ENCODE results near the gene HEPHL1. TPM values are rescaled to one million over a fixed set of nuclear protein-coding genes. Genes with fewer than 3 reads are reported as not detected.
"Not testable (repeated sequence)": the region's sequence is repeated elsewhere in the genome, so short reads cannot be mapped to it uniquely, and the experiment has no call there.

HEPHL1 gene
- total RNA-seq, 1 donor from 2014 or later, result not detected

DNA sequence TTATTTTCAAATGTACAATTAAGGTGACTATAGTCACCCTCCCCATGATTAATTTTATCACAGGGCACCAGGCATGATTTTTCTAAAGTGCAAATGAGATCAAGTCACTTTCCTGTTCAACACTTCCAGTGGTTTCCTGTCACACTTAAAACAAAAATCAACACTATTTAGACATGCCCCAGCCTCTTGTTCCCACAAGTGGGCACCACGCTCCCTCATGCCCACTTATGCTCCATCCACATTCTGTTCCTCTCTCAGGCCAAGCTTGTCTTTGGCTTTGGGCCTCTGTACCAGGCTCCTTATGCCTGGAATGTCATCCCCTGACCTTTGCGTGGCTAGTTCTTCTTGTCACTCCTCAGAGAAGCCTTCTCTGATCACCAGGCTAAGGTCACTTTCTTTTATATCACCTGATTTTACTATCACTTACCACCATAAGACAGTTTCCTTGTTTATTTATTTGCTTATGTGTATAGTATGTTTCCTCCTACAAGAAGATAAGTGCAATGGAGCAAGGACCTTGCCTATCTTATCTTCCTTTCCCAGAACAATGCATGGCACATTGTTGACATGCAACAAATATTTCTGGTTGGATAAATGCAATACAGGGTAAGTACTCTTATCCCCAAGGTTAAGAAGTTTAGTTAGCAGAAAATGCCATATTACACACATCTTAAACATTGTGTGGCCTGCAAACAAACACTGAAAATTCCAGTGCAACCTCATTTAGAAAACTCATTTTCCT lies 56.6 kb downstream of the HEPHL1 start:
- DNase-seq (ENCODE audit: low read depth in 2 of 2), result no peak

DNA sequence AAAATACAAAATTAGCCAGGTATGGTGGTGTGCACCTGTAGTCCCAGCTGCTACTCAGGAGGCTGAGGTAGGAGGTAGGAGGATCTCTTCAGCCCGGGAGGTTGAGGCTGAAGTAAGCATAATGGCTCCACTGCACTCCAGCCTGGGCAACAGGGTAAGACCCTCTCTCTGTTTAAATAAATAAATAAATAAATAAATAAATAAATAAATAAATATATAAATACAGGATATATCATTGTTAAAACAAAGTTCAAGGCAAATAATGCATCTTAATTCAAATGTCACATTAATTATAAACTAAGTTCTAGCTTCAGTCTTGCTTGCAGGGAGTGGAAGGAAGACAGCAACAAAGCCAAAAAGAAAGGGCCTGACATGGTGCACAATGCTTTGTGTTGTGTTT lies 63.0 kb downstream of the HEPHL1 start:
- DNase-seq (ENCODE audit: low read depth in 2 of 2), result no peak

DNA sequence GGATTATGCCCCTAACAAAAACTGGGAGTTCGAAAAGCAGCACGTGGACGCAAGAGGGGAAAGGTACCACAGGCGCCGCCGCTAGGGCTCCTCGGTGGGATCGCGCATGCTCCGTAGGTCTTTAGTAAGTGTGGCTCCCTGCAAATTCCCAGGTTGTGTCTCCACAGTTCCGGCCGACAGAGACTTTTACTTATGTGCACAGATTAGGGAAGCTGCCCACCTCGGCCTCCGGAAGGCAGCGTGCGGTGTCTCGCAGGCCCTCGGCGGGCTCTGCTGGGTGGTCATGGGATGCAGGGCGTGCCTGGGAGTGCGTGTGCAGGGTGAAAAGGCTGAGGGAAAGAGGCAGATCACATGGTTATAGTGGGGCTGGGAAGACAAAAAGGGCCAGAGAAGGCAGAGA lies 67.8 kb downstream of the HEPHL1 start:
- DNase-seq (ENCODE audit: low read depth in 2 of 2), result no peak

DNA sequence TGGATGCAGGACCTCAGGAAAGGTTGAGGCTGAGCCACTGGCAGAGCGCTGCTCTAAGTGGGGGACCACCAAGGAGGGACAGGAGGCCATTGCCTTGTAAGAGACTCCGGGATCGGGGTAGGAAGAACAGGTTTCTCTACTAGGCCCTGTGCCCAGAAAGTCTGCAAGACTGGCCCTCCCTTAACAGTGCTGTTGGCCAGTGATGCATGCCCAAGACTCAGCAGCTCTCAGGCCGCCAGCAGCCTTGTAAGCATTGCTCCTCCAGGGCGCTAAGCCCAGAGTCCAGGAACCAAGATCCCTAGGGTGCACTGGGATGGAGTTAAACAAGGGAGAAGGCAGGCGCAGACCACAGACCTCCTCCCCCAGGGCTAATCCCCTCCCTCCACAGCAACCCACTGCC lies 68.2 kb downstream of the HEPHL1 start:
- DNase-seq (ENCODE audit: low read depth in 2 of 2), result no peak

DNA sequence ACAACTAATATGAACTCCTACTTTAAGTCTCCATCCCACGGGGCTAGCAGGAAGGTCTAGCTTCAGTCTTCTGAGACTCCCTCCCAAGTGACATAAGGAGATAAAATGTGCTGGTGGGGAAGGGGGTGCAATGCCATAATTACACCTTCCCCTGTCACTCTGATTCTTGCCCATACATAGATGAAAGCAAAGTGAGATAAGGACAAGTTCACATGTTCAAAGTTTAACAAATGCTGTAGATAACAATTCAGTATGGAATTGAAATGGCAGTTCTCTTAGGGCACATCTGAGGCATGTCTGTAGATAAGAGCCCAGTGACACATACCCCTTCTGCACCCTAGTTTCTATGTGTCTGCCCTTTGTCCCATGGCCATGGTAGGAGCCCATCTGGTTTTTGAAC lies 69.2 kb downstream of the HEPHL1 start:
- DNase-seq (ENCODE audit: low read depth in 2 of 2), result no peak

DNA sequence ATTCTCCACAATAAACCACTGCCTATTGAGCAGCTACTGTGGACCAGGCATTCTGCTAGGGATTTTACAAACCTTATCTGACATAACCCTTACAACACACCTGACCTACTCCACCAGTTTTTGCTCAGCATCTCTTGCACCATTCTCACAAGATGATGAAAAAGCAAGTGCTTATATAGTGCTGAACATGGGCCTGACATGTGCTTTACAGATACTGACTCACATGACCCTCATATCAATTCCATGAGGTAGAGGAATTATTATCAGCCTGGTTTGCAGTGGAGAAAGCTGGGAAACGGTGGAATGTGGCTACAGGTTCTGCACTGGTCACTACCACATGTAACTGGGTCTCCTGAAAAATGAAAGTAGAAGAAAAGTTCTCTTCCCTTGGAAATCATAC lies 69.9 kb downstream of the HEPHL1 start:
- no peak for DNase-seq (ENCODE audit: low read depth in 2 of 2)

DNA sequence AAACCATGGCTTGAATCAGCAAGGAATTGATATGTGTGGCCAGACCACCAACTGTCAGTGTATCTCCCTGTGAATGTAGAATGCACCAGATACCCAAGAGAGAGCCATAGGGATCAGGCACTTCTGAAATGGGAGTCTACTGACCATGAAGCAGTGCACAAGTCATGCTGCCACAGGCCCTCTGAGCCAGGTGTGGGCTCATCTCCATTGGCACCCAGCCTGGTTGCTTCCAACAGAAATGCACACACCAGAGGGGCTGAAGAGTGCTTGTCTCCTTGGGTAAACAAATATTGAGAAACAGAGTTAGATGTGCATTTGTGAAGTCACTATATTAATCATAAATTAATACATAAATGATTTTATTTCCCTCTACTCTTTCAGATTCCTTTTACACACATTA lies 79.1 kb downstream of the HEPHL1 start:
- no peak for DNase-seq (ENCODE audit: low read depth in 2 of 2)

DNA sequence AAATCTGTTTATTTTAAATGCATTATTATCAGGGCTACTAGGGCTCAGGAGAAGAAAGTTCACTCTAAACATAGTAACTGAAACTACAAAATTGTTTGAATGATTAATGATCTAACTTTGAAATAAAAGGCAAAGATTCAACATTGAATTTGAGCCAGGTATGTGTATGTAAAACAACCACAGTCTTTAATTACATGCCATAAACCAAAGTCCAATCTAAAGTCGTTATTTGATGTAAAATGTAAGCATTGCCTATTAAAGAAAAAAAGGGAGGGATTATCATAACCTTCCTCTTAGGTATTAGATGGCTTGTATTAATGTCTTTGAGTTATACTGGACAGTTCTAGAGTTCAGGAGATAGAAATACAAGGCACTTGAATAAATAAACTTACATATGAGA lies 82.3 kb downstream of the HEPHL1 start:
- DNase-seq (ENCODE audit: low read depth in 2 of 2), result no peak

DNA sequence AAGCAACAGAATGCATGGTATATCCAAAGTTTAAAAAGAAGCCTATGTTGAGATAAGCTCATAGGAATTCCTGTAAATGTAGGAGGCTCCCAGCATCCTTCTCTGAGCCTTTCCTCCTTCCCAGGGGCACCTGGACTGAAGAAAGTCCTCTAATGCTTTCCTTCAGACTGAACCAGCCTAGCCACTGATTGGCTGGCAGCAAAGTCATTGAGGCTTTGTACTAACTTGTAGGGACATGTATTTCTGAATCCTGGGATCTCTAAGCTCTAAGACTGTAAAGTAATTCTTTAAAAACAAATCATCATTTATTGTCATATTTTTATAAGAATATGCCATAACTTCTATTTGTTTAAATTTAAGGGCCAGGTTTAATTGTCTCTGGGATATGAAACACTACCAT lies 83.6 kb downstream of the HEPHL1 start:
- no peak for DNase-seq (ENCODE audit: low read depth in 2 of 2)

DNA sequence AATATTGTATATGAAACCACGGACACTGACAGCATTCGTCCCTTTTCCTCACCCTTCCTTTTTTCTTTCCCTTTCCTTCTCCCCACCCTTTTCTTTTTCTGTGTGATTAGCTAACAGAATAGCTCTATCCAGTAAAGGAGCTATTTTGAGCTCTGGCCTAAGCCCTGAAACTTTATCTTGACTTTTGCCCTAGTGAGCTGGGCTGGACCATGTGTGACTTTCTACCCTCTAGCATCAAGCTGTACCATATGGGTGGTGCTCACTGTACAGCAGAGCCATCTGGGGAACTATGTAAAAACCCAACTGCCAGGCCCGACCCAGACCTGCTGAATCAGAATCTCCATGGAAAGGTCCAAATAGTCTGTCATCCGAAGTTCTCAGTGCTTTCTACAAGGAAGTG lies 85.6 kb downstream of the HEPHL1 start:
- no peak for DNase-seq (ENCODE audit: low read depth in 2 of 2)

DNA sequence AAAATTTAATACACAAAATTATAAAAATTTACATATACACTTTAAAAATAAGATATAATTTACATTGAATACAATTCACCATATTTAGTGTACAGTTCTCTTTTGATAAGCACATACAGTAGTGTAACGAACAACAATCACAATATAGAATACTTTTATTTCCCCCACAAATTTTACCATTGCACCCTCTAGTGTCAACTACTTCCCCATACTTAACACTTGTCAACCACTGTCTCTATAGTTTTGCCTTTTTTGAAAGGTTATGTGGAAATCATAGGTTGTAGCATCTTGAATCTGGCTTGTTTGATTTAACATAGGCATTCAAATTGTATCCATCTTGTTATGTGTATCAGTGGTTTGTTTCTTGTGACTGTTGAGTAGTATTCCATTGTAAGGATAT lies 86.2 kb downstream of the HEPHL1 start:
- no peak for DNase-seq (ENCODE audit: low read depth in 2 of 2)

DNA sequence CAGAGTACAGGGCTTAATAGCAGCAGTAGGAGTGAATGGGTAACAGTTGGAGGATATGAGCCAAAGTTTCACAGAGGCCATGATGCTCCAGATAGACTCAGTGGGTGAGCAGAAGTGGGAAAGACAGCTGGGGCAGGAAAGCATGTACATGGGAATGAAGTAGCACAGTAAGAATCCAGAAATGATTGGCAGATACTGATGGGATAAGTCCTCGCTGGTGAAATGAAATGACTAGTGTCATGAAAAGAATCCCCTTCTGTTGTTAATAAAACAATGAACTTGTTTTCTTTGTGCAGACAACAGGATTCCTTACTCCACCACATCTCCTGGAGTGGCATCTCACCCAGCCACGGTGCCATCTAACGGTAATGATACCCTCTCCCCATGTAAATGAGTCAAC lies 90.1 kb downstream of the HEPHL1 start:
- DNase-seq (ENCODE audit: low read depth in 2 of 2), result no peak

DNA sequence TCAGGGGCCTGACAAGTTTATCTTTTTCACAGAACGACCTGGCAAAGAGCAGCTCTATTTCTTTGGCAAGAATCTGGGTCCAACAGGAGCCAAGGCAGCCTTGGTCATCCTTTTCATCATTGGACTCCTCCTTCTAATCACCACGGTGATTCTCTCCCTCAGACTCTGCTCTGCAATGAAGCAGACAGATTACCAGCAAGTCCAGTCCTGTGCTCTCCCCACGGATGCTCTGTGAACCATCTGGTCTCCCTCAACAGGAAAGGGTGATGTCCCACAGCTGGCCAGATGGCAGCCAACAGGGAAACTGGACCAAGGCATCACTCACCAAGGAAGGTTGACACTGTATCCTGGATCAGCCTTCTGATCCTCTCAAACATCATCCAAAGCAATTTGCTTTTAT lies 90.5 kb downstream of the HEPHL1 start:
- DNase-seq (ENCODE audit: low read depth in 2 of 2), result no peak

DNA sequence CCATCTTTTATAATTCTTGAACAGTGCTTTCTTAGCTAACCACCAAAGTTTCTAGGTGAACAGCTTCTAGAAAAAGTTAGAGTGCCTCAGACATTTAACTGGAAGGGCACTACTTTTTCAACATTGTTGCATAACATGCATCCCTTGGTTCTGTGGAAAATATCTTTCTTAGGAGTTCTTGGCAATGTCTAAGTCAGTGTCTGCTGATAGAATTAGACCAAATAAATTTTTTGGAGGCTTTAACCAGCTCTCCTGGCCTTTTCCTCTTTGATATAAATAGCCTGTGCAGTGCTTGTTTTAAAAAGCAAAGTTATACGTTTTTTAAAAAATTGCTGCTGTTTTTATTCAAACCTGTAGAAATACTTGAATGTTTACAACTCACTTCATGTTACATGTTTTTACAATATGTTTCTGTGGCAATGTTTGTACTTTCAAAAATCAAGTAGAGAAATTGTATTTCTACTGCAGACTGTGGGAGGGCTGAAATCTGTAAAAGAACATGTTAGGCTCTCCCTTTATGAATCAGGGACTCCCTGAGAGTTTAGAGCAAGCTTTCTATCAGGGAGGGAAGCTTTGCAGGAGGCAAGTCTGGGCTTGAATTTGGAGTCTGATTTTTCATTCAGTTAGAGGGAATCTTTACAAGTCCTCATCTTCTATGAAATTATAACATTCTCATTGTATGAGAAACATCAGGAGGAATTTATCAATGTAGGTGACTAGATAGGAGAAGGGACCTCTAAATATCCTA lies 91.2 kb downstream of the HEPHL1 start:
- DNase-seq (ENCODE audit: low read depth in 2 of 2), result no peak

DNA sequence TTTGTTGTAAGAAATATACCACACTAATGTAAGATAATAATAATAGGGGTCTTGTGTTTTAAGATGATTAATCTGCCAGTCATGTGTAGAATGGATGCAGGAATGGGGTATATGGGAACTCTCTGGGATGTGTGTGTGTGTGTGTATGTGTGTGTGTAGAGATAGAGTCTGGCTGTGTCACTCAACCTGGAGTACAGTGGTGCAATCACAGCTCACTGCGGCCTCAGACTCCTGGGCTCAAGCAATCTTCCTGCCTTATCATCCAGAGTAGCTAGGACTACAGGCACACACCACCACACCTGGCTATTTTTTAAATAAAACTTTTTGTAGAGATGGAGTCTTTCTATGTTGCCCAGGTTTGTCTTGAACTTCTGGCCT lies 96.0 kb downstream of the HEPHL1 start:
- DNase-seq (ENCODE audit: low read depth in 2 of 2), result no peak

DNA sequence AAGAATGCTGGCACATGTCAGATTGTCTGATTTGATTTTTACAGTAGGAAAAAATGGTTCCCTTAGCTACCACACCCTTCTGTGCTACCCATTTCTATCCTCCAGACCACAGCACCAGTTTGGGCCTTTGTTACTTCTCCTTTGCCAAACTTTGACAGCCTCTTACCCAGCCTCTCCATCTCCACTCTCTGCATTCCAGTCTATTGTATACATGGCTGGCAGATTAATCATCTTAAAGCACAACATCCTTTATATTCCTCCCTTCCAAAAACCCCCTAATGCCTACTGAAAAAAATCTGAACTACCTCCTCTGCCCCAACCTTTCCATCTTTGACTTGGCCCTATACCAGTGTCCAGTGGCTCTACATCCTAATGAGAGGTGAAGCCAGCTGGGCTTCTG lies 96.7 kb downstream of the HEPHL1 start:
- DNase-seq (ENCODE audit: low read depth in 2 of 2), result no peak

DNA sequence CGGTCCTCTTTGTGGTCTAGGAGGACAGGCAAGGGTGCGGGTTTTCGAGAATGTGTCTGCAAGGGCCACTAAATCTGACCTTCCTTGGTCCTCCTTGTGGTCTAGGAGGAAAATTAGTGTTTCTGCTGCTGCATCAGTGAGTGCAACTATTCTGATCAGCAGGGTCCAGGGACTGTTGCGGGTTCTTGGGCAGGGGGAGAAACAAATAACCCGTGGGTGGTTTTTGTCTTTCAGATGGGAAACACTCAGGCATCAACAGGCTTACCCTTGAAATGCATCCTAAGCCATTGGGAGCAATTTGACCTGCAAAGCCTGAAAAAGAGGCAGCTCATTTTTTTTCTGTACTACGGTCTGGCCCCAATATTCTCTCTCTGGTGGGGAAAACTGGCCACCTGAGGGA lies 98.5 kb downstream of the HEPHL1 start:
- DNase-seq (ENCODE audit: low read depth in 2 of 2), result not testable (repeated sequence)

DNA sequence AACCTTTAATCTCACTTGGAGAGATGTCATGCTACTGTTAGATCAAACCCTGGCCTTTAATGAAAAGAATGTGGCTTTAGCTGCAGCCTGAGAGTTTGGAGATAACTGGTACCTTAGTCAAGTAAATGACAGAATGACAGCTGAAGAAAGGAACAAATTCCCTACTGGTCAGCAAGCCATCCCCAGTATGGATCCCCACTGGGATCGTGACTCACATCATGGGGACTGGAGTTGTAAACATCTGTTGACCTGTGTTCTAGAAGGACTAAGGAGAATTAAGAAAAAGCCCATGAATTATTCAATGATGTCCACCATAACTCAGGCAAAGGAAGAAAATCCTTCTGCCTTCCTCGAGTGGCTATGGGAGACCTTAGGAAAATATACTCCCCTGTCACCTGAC lies 99.4 kb downstream of the HEPHL1 start:
- not testable (repeated sequence) for DNase-seq (ENCODE audit: low read depth in 2 of 2)

DNA sequence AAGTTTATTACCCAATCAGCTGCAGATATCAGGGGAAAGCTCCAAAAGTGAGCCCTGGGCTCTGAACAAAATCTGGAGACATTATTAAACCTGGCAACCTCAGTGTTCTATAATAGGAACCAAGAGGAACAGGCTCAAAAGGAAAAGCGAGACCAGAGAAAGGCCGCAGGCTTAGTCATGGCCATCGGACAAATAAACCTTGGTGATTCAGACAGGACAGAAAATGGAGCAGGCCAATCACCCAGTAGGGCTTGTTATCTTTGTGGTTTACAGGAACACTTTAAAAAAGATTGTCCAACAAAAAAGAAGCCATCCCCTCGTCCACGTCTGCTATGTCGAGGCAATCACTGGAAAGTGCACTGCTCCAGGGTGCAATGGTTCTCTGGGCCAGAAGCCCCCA lies 99.8 kb downstream of the HEPHL1 start:
- DNase-seq (ENCODE audit: low read depth in 2 of 2), result peak in 1 of 2 donors; percentile 38

DNA sequence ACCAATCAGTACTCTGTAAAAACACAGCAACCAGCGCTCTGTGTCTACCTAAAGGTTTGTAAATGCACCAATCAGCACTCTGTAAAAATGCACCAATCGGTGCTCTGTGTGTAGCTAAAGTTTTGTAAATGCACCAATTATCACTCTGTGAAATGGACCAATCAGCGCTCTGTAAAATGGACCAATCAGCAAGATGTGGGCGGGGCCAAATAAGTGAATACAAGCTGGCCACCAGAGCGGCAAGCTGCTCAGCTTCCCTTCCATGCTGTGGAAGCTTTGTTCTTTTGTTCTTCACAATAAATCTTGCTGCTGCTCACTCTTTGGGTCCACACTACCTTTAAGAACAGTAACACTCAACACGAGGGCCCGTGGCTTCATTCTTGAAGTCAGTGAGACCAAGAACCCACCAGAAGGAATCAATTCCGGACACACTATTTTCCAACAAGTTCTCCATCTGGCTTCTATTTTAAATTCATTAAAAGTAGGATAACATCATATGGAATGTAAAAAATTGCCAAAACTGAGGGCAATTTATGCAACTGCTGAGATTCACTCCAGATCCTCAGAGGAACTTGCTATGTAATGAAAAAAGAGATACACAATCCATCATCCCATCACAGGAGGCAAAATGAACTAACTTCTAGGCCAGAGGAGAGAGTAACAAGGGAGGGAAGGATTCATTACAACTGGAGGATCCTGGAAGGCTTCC lies 104.4 kb downstream of the HEPHL1 start:
- DNase-seq (ENCODE audit: low read depth in 2 of 2), result no peak

DNA sequence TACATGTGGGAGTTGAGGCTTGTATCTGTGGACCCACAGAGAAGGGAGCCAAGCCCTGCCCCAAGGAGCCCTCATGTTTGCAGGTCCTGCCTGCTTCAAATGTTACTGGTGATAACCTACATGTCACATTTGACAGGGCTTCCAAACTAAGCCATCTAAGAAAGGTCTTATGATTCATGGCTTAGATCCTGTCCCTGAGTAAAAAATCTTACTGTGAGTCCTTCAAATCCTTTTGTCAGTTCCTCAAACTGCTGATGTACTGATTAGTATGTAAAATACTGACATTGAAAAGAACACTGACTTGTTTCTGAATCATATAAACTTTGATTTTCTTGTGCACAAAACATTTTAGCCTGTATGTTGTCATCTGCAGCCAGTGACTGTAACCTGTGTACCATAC lies 106.5 kb downstream of the HEPHL1 start:
- no peak for DNase-seq (ENCODE audit: low read depth in 2 of 2)

DNA sequence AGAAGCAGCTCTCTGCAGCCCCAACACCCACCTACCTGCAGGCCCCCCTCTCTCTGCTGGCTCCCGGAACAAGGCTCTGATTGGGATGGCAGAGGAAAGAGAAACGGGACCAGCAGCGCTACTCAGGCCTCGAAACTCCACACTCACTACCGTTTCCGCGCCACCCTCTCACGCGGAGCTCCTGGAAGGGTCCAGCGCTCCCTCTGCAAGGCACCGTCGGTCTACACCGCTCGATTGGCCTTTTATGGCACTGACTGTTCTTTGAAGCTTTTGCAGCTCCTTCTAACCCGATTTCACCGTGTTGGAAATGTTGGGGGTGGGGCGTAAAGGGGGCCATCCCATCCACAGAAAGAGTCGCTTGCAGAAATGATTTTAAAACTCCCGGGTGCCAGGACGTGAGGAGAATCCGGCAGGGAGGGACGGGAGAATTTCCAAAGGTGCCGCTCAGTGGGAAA lies 107.2 kb downstream of the HEPHL1 start:
- peak in 1 of 2 donors; percentile 34 for DNase-seq (ENCODE audit: low read depth in 2 of 2)

Measured in lung microvascular endothelial cell (primary cell).